ENCODE results near the gene ELOVL6.

GRCh38 chr4:110014233-110014632 lies 184.2 kb downstream of the ELOVL6 start:
- TF ChIP-seq E2F4 (IDR thresholded peaks at IDR 0.05; ENCODE audit: low read depth, low read length) (no peak), FOXK2 (IDR thresholded peaks at IDR 0.05) (no peak), FOXM1 (IDR thresholded peaks at IDR 0.05; ENCODE audit: low read depth, low read length) (no peak), ZNF24 (IDR thresholded peaks at IDR 0.05) (no peak), EZH2 (IDR thresholded peaks at IDR 0.05; ENCODE audit: borderline replicate concordance, control insufficient read depth, low read depth, low read length) (no peak), SPI1 (IDR thresholded peaks at IDR 0.05; ENCODE audit: borderline replicate concordance, insufficient read depth, low read depth, low read length) (no peak), RELB (IDR thresholded peaks at IDR 0.05; ENCODE audit: low read depth) (no peak), IKZF2 (IDR thresholded peaks at IDR 0.05) (no peak), PRDM15 (CRISPR knock-in tag; IDR thresholded peaks at IDR 0.05) (no peak), TCF3 (IDR thresholded peaks at IDR 0.05; ENCODE audit: borderline replicate concordance, insufficient read depth, low read depth, low read length) (no peak)
